Muscle layer of duodenum (tissue), 2 donors: ENCODE results near the gene IQGAP3.
A peak's percentile ranks its signal among the peaks of the same experiment; 100 is the strongest.

ENCODE experiments used
- H3K27ac ChIP-seq: one replicate; pipeline ENCODE4 v1.7.0; 2013; ENCODE audit warnings: mild to moderate bottlenecking, low read length
- H3K27me3 ChIP-seq: one replicate; pipeline ENCODE4 v1.7.0; 2013; ENCODE audit warnings: low read depth, mild to moderate bottlenecking, control low read depth, low read length
- H3K36me3 ChIP-seq, 2 donors: one replicate each; pipeline ENCODE4 v1.7.0; 2013; ENCODE audit warnings: low read length in 2 of 2, control low read depth in 1 of 2, mild to moderate bottlenecking in 1 of 2; ENCODE audit not compliant: insufficient read depth in 2 of 2, control insufficient read depth in 1 of 2
- H3K4me1 ChIP-seq, 2 donors: one replicate each; pipeline ENCODE4 v1.7.0; 2013; ENCODE audit warnings: low read length in 2 of 2, mild to moderate bottlenecking in 2 of 2, control low read depth in 1 of 2, moderate library complexity in 1 of 2; ENCODE audit not compliant: insufficient read depth in 2 of 2, control insufficient read depth in 1 of 2
- H3K4me3 ChIP-seq, 2 donors: one replicate each; pipeline ENCODE4 v1.7.0; 2013; ENCODE audit warnings: low read length in 2 of 2, low read depth in 1 of 2, mild to moderate bottlenecking in 1 of 2
- H3K9me3 ChIP-seq, 2 donors: one replicate each; pipeline ENCODE4 v1.7.0; 2013; ENCODE audit warnings: low read length in 2 of 2, control low read depth in 1 of 2, mild to moderate bottlenecking in 1 of 2; ENCODE audit not compliant: control insufficient read depth in 1 of 2
- donor health status: healthy.

Gene IQGAP3

GRCh38 chr1:156492591-156493080 lies 79.7 kb downstream of the IQGAP3 start:
- H3K9me3 ChIP-seq = no peaks in the 10 kb centered on the region
- peaks cover 0 to 9% of the 10 kb centered on the region in 2 donors for H3K36me3 ChIP-seq
- H3K27me3 ChIP-seq = no peaks in the 10 kb centered on the region
- peak overlapping the region; percentile 13 to 15 for H3K4me3 ChIP-seq
- H3K27ac ChIP-seq = peak overlapping the region; percentile 57
- H3K4me1 ChIP-seq = peaks cover 90 to 100% of the 10 kb centered on the region in 2 donors

- Histone ChIP-seq H3K36me3 (peaks cover 0 to 9% of the 10 kb centered on the region in 2 donors), H3K27me3 (no peaks in the 10 kb centered on the region), H3K27ac (no peak overlapping the region), H3K9me3 (no peaks in the 10 kb centered on the region), H3K4me3 (no peak overlapping the region), H3K4me1 (peaks cover 85 to 100% of the 10 kb centered on the region in 2 donors)
These were observed 80.3 kb downstream of the IQGAP3 start for GRCh38 chr1:156492013-156492590.

- Histone ChIP-seq H3K27ac (peak overlapping the region; percentile 61), H3K4me1 (peaks cover 77 to 95% of the 10 kb centered on the region in 2 donors), H3K9me3 (no peaks in the 10 kb centered on the region), H3K4me3 (peak overlapping the region; percentile 34 to 50), H3K36me3 (peaks cover 5 to 9% of the 10 kb centered on the region in 2 donors), H3K27me3 (no peaks in the 10 kb centered on the region)
These were observed 81.0 kb downstream of the IQGAP3 start for GRCh38 chr1:156491151-156491949.

- Histone ChIP-seq H3K36me3 (peaks cover 8 to 9% of the 10 kb centered on the region in 2 donors), H3K4me3 (peak overlapping the region; percentile 34 to 50), H3K27me3 (no peaks in the 10 kb centered on the region), H3K9me3 (no peaks in the 10 kb centered on the region), H3K4me1 (peaks cover 74 to 91% of the 10 kb centered on the region in 2 donors), H3K27ac (peak overlapping the region; percentile 61)
These were observed 81.8 kb downstream of the IQGAP3 start for GRCh38 chr1:156490401-156491032.

GRCh38 chr1:156489935-156490293 lies 82.5 kb downstream of the IQGAP3 start:
- H3K27ac ChIP-seq = peak overlapping the region; percentile 61
- H3K36me3 ChIP-seq = peaks cover 4 to 8% of the 10 kb centered on the region in 2 donors
- H3K4me1 ChIP-seq = peaks cover 71 to 90% of the 10 kb centered on the region in 2 donors
- H3K4me3 ChIP-seq = peak overlapping the region in 1 of 2 donors; percentile 50
- H3K27me3 ChIP-seq = no peaks in the 10 kb centered on the region
- no peaks in the 10 kb centered on the region for H3K9me3 ChIP-seq

GRCh38 chr1:156489166-156489934 lies 83.0 kb downstream of the IQGAP3 start:
- peak overlapping the region; percentile 26 to 50 for H3K4me3 ChIP-seq

GRCh38 chr1:156488566-156489165 lies 83.7 kb downstream of the IQGAP3 start:
- Histone ChIP-seq H3K36me3 (peaks cover 0 to 8% of the 10 kb centered on the region in 2 donors), H3K9me3 (no peaks in the 10 kb centered on the region), H3K27ac (no peak overlapping the region), H3K4me1 (peaks cover 58 to 90% of the 10 kb centered on the region in 2 donors), H3K4me3 (peak overlapping the region in 1 of 2 donors; percentile 50), H3K27me3 (no peaks in the 10 kb centered on the region)

More at GRCh38 chr1:156489166-156489934, 83.0 kb downstream of the IQGAP3 start:
- Histone ChIP-seq H3K4me1 (peaks cover 65 to 90% of the 10 kb centered on the region in 2 donors), H3K27ac (peak overlapping the region; percentile 61), H3K9me3 (no peaks in the 10 kb centered on the region), H3K27me3 (no peaks in the 10 kb centered on the region), H3K36me3 (peaks cover 0 to 8% of the 10 kb centered on the region in 2 donors)

GRCh38 chr1:156487862-156488261 lies 84.5 kb downstream of the IQGAP3 start:
- peaks cover 50 to 90% of the 10 kb centered on the region in 2 donors for H3K4me1 ChIP-seq
- H3K27ac ChIP-seq = no peak overlapping the region
- H3K4me3 ChIP-seq = no peak overlapping the region

GRCh38 chr1:156486421-156487344 lies 85.7 kb downstream of the IQGAP3 start:
- Histone ChIP-seq H3K4me1 (peaks cover 38 to 85% of the 10 kb centered on the region in 2 donors), H3K36me3 (peaks cover 16 to 27% of the 10 kb centered on the region in 2 donors), H3K9me3 (no peaks in the 10 kb centered on the region), H3K4me3 (no peak overlapping the region), H3K27me3 (no peaks in the 10 kb centered on the region), H3K27ac (no peak overlapping the region)

More at GRCh38 chr1:156487862-156488261, 84.5 kb downstream of the IQGAP3 start:
- Histone ChIP-seq H3K9me3 (no peaks in the 10 kb centered on the region), H3K36me3 (peaks cover 4 to 15% of the 10 kb centered on the region in 2 donors), H3K27me3 (no peaks in the 10 kb centered on the region)

GRCh38 chr1:156485984-156486383 lies 86.4 kb downstream of the IQGAP3 start:
- Histone ChIP-seq H3K9me3 (no peaks in the 10 kb centered on the region), H3K27ac (no peak overlapping the region), H3K27me3 (no peaks in the 10 kb centered on the region), H3K36me3 (peaks cover 23 to 34% of the 10 kb centered on the region in 2 donors), H3K4me1 (peaks cover 36 to 85% of the 10 kb centered on the region in 2 donors), H3K4me3 (no peak overlapping the region)
